ENCODE measurements around the gene RAB11FIP4.

DNA sequence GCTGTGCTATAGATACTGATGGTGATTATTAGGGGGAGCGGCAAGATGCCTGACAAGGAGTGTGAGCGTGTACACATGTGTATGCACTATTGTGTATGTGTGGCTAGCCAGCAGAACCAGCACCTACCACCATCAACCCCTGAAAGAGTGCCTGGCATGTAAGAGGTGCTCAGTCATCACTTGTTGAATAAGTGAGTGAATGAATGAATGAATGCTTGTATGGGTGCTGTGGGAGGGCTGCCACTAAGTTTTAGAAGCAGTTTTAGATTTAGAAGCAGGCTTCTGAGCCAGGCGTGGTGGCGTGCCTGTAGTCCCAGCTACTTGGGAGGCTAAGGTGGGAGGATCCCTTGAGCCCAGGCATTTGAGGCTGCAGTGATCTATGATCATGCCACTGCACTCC, 37.0 kb downstream of the RAB11FIP4 start:
- TF ChIP-seq POLR2A (IDR thresholded peaks at IDR 0.05) = no peak
- TF ChIP-seq, protein P1, sequence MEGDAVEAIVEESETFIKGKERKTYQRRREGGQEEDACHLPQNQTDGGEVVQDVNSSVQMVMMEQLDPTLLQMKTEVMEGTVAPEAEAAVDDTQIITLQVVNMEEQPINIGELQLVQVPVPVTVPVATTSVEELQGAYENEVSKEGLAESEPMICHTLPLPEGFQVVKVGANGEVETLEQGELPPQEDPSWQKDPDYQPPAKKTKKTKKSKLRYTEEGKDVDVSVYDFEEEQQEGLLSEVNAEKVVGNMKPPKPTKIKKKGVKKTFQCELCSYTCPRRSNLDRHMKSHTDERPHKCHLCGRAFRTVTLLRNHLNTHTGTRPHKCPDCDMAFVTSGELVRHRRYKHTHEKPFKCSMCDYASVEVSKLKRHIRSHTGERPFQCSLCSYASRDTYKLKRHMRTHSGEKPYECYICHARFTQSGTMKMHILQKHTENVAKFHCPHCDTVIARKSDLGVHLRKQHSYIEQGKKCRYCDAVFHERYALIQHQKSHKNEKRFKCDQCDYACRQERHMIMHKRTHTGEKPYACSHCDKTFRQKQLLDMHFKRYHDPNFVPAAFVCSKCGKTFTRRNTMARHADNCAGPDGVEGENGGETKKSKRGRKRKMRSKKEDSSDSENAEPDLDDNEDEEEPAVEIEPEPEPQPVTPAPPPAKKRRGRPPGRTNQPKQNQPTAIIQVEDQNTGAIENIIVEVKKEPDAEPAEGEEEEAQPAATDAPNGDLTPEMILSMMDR (IDR thresholded peaks at IDR 0.05) = no peak

Measured in suprapubic skin (tissue), 3 donors.